Neural progenitor cell (in vitro differentiated cells): ENCODE data around the gene PMEPA1. TPM values are rescaled to one million over a fixed set of nuclear protein-coding genes. Genes with fewer than 3 reads are reported as not detected.

Experiments used
- DNase-seq: peaks from one replicate; pipeline ENCODE4 v3.0.0-alpha.2; 2016; ENCODE audit warnings: low spot score
- H2AFZ ChIP-seq: fragments of 200-600 bp; sonication (generic); replicated peaks from 2 replicates; pipeline ENCODE4 v1.6.1; 2016; ENCODE audit warnings: antibody characterized with exemption
- H3F3A ChIP-seq: fragments of 200-600 bp; sonication (generic); 2 replicates; pipeline ENCODE4 v1.6.1; 2016; ENCODE audit warnings: antibody characterized with exemption, low read depth
- H3K27ac ChIP-seq: fragments of 200-600 bp; sonication (generic); 2 replicates; pipeline ENCODE4 v1.5.1; 2016; ENCODE audit warnings: mild to moderate bottlenecking
- H3K27me3 ChIP-seq: fragments of 200-600 bp; sonication (generic); 2 replicates; pipeline ENCODE4 v1.6.1; 2016; ENCODE audit warnings: mild to moderate bottlenecking, moderate library complexity
- H3K36me3 ChIP-seq: fragments of 200-600 bp; sonication (generic); 2 replicates; pipeline ENCODE4 v1.5.1; 2016
- H3K4me1 ChIP-seq: fragments of 200-600 bp; sonication (generic); 2 replicates; pipeline ENCODE4 v1.6.1; 2016; ENCODE audit warnings: mixed run types
- H3K4me2 ChIP-seq: fragments of 200-600 bp; sonication (generic); 2 replicates; pipeline ENCODE4 v1.6.1; 2016
- H3K4me3 ChIP-seq: fragments of 200-600 bp; sonication (generic); 2 replicates; pipeline ENCODE4 v1.5.1; 2016
- H3K79me2 ChIP-seq: fragments of 200-600 bp; sonication (generic); 2 replicates; pipeline ENCODE4 v1.6.1; 2016; ENCODE audit warnings: low read depth
- H3K9ac ChIP-seq: fragments of 200-600 bp; sonication (generic); 2 replicates; pipeline ENCODE4 v1.6.1; 2016
- H3K9me3 ChIP-seq: fragments of 200-600 bp; sonication (generic); 2 replicates; pipeline ENCODE4 v1.5.1; 2016; ENCODE audit warnings: low read depth
- H4K20me1 ChIP-seq: fragments of 200-600 bp; sonication (generic); 2 replicates; pipeline ENCODE4 v1.6.1; 2016; ENCODE audit warnings: low read depth
- H3K27ac Mint-ChIP-seq: 3 replicates; pipeline ENCODE4 v1.8.0; 2021; ENCODE audit warnings: mixed read lengths
- H3K27me3 Mint-ChIP-seq: 2 replicates; pipeline ENCODE4 v1.8.0; 2022; ENCODE audit warnings: low read depth, mild to moderate bottlenecking, inconsistent platforms, moderate library complexity, mixed read lengths; ENCODE audit not compliant: insufficient read depth
- H3K36me3 Mint-ChIP-seq: 3 replicates; pipeline ENCODE4 v1.8.0; 2021; ENCODE audit warnings: mixed read lengths
- H3K4me1 Mint-ChIP-seq: 3 replicates; pipeline ENCODE4 v1.8.0; 2021; ENCODE audit warnings: mixed read lengths
- H3K4me3 Mint-ChIP-seq: 3 replicates; pipeline ENCODE4 v1.8.0; 2021; ENCODE audit warnings: mild to moderate bottlenecking, moderate library complexity, mixed read lengths
- H3K9me3 Mint-ChIP-seq: 3 replicates; pipeline ENCODE4 v1.8.0; 2020; ENCODE audit warnings: mixed read lengths
- EZH2 ChIP-seq: fragments of 200-600 bp; sonication (generic); IDR thresholded peaks from 2 replicates; pipeline ENCODE4 v1.6.1; 2017; ENCODE audit warnings: antibody characterized with exemption, mild to moderate bottlenecking, moderate library complexity
- EZH2phosphoT487 ChIP-seq: fragments of 200-600 bp; sonication (generic); IDR thresholded peaks from 2 replicates; pipeline ENCODE4 v1.6.1; 2017; ENCODE audit warnings: antibody characterized with exemption
- total RNA-seq: library from RNA; depleted of rRNA; stranded (reverse); fragments of >200 nt; gene quantifications from 2 replicates; pipeline ENCODE4 v1.2.3, GENCODE V29; 2015; ENCODE audit warnings: low replicate concordance
- TF ChIP-seq, protein P1 (sequence below): fragments of 200-600 bp; sonication (generic); IDR thresholded peaks from 2 replicates; pipeline ENCODE4 v1.5.1; 2017; ENCODE audit warnings: antibody characterized with exemption, mild to moderate bottlenecking

The PMEPA1 gene
- total RNA-seq, 1 donor from 2014 or later, result 1.7 TPM

DNA sequence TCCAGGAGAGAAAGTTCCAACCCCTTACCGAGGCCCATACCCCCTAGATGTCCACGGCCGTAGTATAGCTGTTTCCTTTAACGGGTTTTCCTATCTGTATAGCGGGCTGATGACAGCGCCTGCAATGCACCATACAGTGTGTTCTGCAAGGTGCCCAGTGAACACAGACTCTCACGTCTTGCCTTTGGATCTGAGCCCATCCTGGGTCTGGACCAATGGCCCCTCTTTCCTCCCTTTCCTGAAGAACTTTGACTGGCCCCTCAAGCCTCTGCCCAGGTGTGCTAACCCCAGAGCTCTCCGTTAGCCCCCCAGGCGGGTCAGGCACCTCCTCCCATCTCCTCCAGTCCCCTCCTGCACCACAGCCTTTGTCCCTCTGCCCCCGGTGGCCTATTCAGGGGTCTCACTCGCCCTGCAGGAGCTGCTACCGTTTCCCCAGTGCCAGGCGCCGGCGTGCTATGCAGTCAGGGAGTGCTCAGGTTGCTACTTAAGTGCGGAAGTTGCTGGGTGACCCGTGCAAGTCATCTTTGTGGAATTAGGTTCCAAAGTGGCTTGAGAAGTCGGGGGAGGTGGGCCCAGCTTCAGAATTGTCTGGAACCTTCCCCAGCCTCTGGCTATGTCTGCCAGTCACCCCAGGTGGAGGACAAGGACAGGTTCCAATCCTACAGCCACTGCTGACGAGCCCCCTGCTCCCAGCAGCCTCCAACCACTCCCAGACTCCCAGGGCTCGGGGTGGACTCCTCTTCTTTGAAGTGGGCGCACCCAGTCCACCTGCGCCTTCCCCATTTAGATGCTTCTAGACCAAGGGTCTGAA is 54.6 kb downstream of the PMEPA1 start:
- Histone ChIP-seq H3K9me3 (no peaks in the 10 kb centered on the region), H3K9ac (no peak overlapping the region), H3K27me3 (no peaks in the 10 kb centered on the region), H3K79me2 (no peaks in the 10 kb centered on the region), H3K36me3 (no peaks in the 10 kb centered on the region), H3F3A (no peaks in the 10 kb centered on the region), H4K20me1 (no peaks in the 10 kb centered on the region), H2AFZ (no peak overlapping the region), H3K27ac (no peak overlapping the region), H3K4me2 (no peak overlapping the region), H3K4me3 (no peak overlapping the region), H3K4me1 (no peaks in the 10 kb centered on the region)
- no peak overlapping the region for H3K4me3 Mint-ChIP-seq
- H3K9me3 Mint-ChIP-seq, result no peaks in the 10 kb centered on the region
- peaks cover 2% of the 10 kb centered on the region for H3K36me3 Mint-ChIP-seq
- DNase-seq, result no peak
- TF ChIP-seq, protein P1, sequence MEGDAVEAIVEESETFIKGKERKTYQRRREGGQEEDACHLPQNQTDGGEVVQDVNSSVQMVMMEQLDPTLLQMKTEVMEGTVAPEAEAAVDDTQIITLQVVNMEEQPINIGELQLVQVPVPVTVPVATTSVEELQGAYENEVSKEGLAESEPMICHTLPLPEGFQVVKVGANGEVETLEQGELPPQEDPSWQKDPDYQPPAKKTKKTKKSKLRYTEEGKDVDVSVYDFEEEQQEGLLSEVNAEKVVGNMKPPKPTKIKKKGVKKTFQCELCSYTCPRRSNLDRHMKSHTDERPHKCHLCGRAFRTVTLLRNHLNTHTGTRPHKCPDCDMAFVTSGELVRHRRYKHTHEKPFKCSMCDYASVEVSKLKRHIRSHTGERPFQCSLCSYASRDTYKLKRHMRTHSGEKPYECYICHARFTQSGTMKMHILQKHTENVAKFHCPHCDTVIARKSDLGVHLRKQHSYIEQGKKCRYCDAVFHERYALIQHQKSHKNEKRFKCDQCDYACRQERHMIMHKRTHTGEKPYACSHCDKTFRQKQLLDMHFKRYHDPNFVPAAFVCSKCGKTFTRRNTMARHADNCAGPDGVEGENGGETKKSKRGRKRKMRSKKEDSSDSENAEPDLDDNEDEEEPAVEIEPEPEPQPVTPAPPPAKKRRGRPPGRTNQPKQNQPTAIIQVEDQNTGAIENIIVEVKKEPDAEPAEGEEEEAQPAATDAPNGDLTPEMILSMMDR, result peak; percentile 6
- TF ChIP-seq EZH2phosphoT487, result no peak
- peaks cover 5% of the 10 kb centered on the region for H3K4me1 Mint-ChIP-seq
- no peak overlapping the region for H3K27ac Mint-ChIP-seq
- H3K27me3 Mint-ChIP-seq, result peaks cover 12% of the 10 kb centered on the region

DNA sequence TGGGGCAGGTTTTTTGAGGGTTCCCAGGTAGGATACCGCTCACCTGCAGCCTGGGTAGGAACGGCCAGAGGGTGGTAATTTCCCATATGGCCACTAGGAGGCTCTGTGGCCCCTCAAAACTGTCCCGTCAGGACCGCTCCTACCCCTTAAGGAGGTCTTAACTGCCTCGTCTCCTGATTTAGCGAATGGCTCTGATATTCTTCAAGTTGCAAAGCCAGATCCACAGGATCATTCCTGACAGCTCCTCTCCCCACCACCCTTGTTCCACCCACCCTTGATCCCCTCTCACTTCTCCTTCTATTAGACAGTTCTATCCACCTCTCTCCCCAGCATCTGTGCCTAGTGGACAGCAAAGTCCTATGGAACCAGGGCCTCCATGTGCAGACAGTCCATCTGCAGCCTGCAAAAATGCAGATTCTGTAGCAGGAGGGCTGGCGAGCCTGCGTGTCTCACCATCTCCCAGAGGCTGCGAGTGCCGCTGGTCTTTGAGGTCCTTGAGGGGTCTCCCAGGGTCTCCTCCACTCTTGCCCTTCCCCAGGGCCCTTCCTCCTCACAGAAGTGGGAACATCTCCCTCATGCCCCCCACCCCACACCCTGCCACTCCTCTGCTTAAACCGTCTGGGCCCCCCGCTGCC is 55.3 kb downstream of the PMEPA1 start:
- DNase-seq, result peak; percentile 79
- H3K9me3 Mint-ChIP-seq, result no peaks in the 10 kb centered on the region
- Histone ChIP-seq H3K4me1 (no peaks in the 10 kb centered on the region), H3K27me3 (no peaks in the 10 kb centered on the region), H3K79me2 (no peaks in the 10 kb centered on the region), H3K9ac (no peak overlapping the region), H3F3A (no peaks in the 10 kb centered on the region), H3K9me3 (no peaks in the 10 kb centered on the region), H3K27ac (no peak overlapping the region), H3K4me3 (no peak overlapping the region), H4K20me1 (no peaks in the 10 kb centered on the region), H3K36me3 (no peaks in the 10 kb centered on the region), H2AFZ (peak overlapping the region; percentile 56), H3K4me2 (no peak overlapping the region)
- peaks cover 10% of the 10 kb centered on the region for H3K27me3 Mint-ChIP-seq
- no peak overlapping the region for H3K27ac Mint-ChIP-seq
- no peak overlapping the region for H3K4me3 Mint-ChIP-seq
- H3K36me3 Mint-ChIP-seq, result peaks cover 3% of the 10 kb centered on the region
- no peak for TF ChIP-seq EZH2phosphoT487
- TF ChIP-seq, protein P1, result peak; percentile 90
- no peak for TF ChIP-seq EZH2
- H3K4me1 Mint-ChIP-seq, result peaks cover 5% of the 10 kb centered on the region

DNA sequence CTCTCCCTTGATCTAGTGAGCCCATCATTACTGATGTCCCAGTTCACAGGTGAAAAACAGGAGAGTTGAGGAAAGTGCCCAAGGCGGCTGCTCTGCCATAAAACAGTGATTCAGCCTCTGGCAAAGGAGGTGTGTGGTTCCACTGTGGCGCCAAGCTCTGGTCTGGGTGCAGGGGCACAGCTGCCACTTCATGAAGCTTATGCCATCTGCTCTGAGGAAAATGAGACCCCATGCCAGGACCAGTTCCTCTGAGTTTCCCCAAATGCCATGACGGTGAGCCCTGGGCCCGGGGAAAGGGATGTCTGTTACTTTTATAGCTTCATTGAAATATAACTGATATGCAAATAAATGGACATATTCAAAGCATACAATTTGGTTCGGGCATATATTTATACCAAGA is 55.9 kb downstream of the PMEPA1 start:
- Mint-ChIP-seq H3K27me3 (peaks cover 14% of the 10 kb centered on the region), H3K27ac (no peak overlapping the region), H3K4me1 (peaks cover 5% of the 10 kb centered on the region), H3K9me3 (no peaks in the 10 kb centered on the region), H3K36me3 (peaks cover 4% of the 10 kb centered on the region), H3K4me3 (no peak overlapping the region)
- Histone ChIP-seq H3K9ac (no peak overlapping the region), H3K36me3 (no peaks in the 10 kb centered on the region), H2AFZ (no peak overlapping the region), H3K79me2 (no peaks in the 10 kb centered on the region), H3K4me3 (no peak overlapping the region), H3K27ac (no peak overlapping the region), H3F3A (no peaks in the 10 kb centered on the region), H3K27me3 (no peaks in the 10 kb centered on the region), H3K4me1 (no peaks in the 10 kb centered on the region), H4K20me1 (no peaks in the 10 kb centered on the region), H3K9me3 (no peaks in the 10 kb centered on the region), H3K4me2 (no peak overlapping the region)
- no peak for DNase-seq
- TF ChIP-seq EZH2phosphoT487 (no peak), EZH2 (no peak)
- TF ChIP-seq, protein P1, result no peak
